ENCODE measurements around the gene NPIPA1.
"Not testable (repeated sequence)": the region's sequence is repeated elsewhere in the genome, so short reads cannot be mapped to it uniquely, and the experiment has no call there.

DNA sequence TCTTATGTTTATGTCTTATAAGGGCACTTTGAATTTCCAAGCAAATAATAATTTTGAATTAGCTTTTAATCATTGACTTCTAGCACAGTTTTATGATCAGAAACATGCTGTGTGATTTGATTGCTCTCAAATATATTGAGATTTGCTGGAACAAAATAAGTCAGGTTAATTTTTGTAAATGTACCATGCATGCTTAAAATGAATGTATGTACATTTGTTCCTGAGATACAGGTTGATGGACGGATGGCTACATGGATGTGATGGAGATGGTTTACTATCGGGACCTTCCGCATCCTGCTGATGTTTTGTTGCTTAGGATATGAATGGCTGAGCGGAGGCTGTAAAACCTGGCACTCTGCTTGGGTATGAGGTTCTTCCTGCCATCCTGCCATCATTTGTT is at the start of gene NPIPA1:
- TF ChIP-seq, protein P1, sequence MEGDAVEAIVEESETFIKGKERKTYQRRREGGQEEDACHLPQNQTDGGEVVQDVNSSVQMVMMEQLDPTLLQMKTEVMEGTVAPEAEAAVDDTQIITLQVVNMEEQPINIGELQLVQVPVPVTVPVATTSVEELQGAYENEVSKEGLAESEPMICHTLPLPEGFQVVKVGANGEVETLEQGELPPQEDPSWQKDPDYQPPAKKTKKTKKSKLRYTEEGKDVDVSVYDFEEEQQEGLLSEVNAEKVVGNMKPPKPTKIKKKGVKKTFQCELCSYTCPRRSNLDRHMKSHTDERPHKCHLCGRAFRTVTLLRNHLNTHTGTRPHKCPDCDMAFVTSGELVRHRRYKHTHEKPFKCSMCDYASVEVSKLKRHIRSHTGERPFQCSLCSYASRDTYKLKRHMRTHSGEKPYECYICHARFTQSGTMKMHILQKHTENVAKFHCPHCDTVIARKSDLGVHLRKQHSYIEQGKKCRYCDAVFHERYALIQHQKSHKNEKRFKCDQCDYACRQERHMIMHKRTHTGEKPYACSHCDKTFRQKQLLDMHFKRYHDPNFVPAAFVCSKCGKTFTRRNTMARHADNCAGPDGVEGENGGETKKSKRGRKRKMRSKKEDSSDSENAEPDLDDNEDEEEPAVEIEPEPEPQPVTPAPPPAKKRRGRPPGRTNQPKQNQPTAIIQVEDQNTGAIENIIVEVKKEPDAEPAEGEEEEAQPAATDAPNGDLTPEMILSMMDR (IDR thresholded peaks at IDR 0.05) = not testable (repeated sequence)
- TF ChIP-seq POLR2A (IDR thresholded peaks at IDR 0.05) = not testable (repeated sequence)
